ENCODE results near the gene PLEKHF1.

Gene PLEKHF1

GRCh38 chr19:29715701-29716581 is 50.7 kb downstream of the PLEKHF1 start:
- WGBS: 76% methylated on average over 8 of the region's 13 CpGs
- peak overlapping the region; percentile 26 for H2BK15ac ChIP-seq (ENCODE audit: low read depth, poor library complexity, severe bottlenecking)

GRCh38 chr19:29717051-29717450 is 51.8 kb downstream of the PLEKHF1 start:
- H3K18ac ChIP-seq (ENCODE audit: low read depth in 1 of 2, low read length in 2 of 2): no peak overlapping the region
- H3K4me2 ChIP-seq (ENCODE audit: low read length, poor library complexity, severe bottlenecking): no peak overlapping the region
- no peak overlapping the region for H2BK120ac ChIP-seq (ENCODE audit: low read depth, low read length)
- H4K8ac ChIP-seq (ENCODE audit: low read length): no peak overlapping the region
- no peaks in the 10 kb centered on the region for H3K27me3 ChIP-seq (ENCODE audit: control insufficient read depth in 1 of 2, insufficient read depth in 1 of 2, low read length in 2 of 2)
- 95% methylated on average over 13 of the region's 16 CpGs for WGBS
- no peak overlapping the region for H2AFZ ChIP-seq (ENCODE audit: low read depth, low read length)
- DNase-seq: no peak
- no peaks in the 10 kb centered on the region for H3K9me3 ChIP-seq (ENCODE audit: control insufficient read depth, low read length)
- peaks cover 7 to 10% of the 10 kb centered on the region in 2 experiments for H3K36me3 ChIP-seq (ENCODE audit: control insufficient read depth in 1 of 2, insufficient read depth in 2 of 2, low read depth in 1 of 2, low read length in 2 of 2)
- no peak overlapping the region for H2BK15ac ChIP-seq (ENCODE audit: low read depth, poor library complexity, severe bottlenecking)
- H2BK12ac ChIP-seq (ENCODE audit: low read length in 2 of 2): no peak overlapping the region
- H3K9ac ChIP-seq (ENCODE audit: low read length): peak overlapping the region; percentile 45
- no peak overlapping the region for H3K14ac ChIP-seq (ENCODE audit: low read length in 2 of 2)
- H3K23ac ChIP-seq (ENCODE audit: low read length in 2 of 2): no peak overlapping the region
- H3K4me3 ChIP-seq (ENCODE audit: insufficient read depth in 1 of 2, low read depth in 1 of 2, low read length in 2 of 2): no peak overlapping the region
- no peak overlapping the region for H4K91ac ChIP-seq (ENCODE audit: low read length)
- peaks cover 16% of the 10 kb centered on the region for H3K4me1 ChIP-seq (ENCODE audit: control insufficient read depth, insufficient read depth, low read depth, low read length)
- H3K4ac ChIP-seq (ENCODE audit: low read depth in 1 of 2, low read length in 2 of 2): no peak overlapping the region
- H2AK5ac ChIP-seq (ENCODE audit: low read length, severe bottlenecking): no peak overlapping the region
- H3K27ac ChIP-seq (ENCODE audit: low read length, poor library complexity, severe bottlenecking): no peak overlapping the region
- H2BK5ac ChIP-seq (ENCODE audit: low read depth, low read length, poor library complexity, severe bottlenecking): no peak overlapping the region
- peaks cover 18% of the 10 kb centered on the region for H3K79me1 ChIP-seq (replicated peaks; ENCODE audit: low read length, poor library complexity, severe bottlenecking)

More at GRCh38 chr19:29715701-29716581, 50.7 kb downstream of the PLEKHF1 start:
- no peaks in the 10 kb centered on the region for H3K9me3 ChIP-seq (ENCODE audit: control insufficient read depth, low read length)
- peak overlapping the region in 1 of 2 experiments; percentile 45 for H2BK12ac ChIP-seq (ENCODE audit: low read length in 2 of 2)
- H2BK120ac ChIP-seq (ENCODE audit: low read depth, low read length): peak overlapping the region; percentile 98
- H3K79me1 ChIP-seq (replicated peaks; ENCODE audit: low read length, poor library complexity, severe bottlenecking): peaks cover 24% of the 10 kb centered on the region
- H3K14ac ChIP-seq (ENCODE audit: low read length in 2 of 2): peak overlapping the region in 1 of 2 experiments; percentile 61
- H3K27ac ChIP-seq (ENCODE audit: low read length, poor library complexity, severe bottlenecking): peak overlapping the region; percentile 24
- peak overlapping the region; percentile 83 to 97 for H3K4ac ChIP-seq (ENCODE audit: low read depth in 1 of 2, low read length in 2 of 2)
- H3K4me1 ChIP-seq (ENCODE audit: control insufficient read depth, insufficient read depth, low read depth, low read length): peaks cover 16% of the 10 kb centered on the region
- peak overlapping the region; percentile 94 for H4K8ac ChIP-seq (ENCODE audit: low read length)
- H2AFZ ChIP-seq (ENCODE audit: low read depth, low read length): no peak overlapping the region
- H3K9ac ChIP-seq (ENCODE audit: low read length): peak overlapping the region; percentile 92
- peak overlapping the region; percentile 95 for H4K91ac ChIP-seq (ENCODE audit: low read length)
- H3K27me3 ChIP-seq (ENCODE audit: control insufficient read depth in 1 of 2, insufficient read depth in 1 of 2, low read length in 2 of 2): no peaks in the 10 kb centered on the region
- H3K4me2 ChIP-seq (ENCODE audit: low read length, poor library complexity, severe bottlenecking): peak overlapping the region; percentile 79
- peaks cover 7 to 10% of the 10 kb centered on the region in 2 experiments for H3K36me3 ChIP-seq (ENCODE audit: control insufficient read depth in 1 of 2, insufficient read depth in 2 of 2, low read depth in 1 of 2, low read length in 2 of 2)
- H3K18ac ChIP-seq (ENCODE audit: low read depth in 1 of 2, low read length in 2 of 2): peak overlapping the region; percentile 23 to 83
- peak overlapping the region in 1 of 2 experiments; percentile 14 for H3K23ac ChIP-seq (ENCODE audit: low read length in 2 of 2)
- H2BK5ac ChIP-seq (ENCODE audit: low read depth, low read length, poor library complexity, severe bottlenecking): peak overlapping the region; percentile 54
- H3K4me3 ChIP-seq (ENCODE audit: insufficient read depth in 1 of 2, low read depth in 1 of 2, low read length in 2 of 2): peak overlapping the region; percentile 83 to 90
- H2AK5ac ChIP-seq (ENCODE audit: low read length, severe bottlenecking): peak overlapping the region; percentile 83
- DNase-seq: peak; percentile 46

GRCh38 chr19:29724102-29724641 is 58.9 kb downstream of the PLEKHF1 start:
- Histone ChIP-seq H2BK15ac (ENCODE audit: low read depth, poor library complexity, severe bottlenecking) (no peak overlapping the region), H3K4me1 (ENCODE audit: control insufficient read depth, insufficient read depth, low read depth, low read length) (no peaks in the 10 kb centered on the region), H3K23ac (ENCODE audit: low read length in 2 of 2) (peak overlapping the region in 1 of 2 experiments; percentile 83), H2AFZ (ENCODE audit: low read depth, low read length) (peak overlapping the region; percentile 53), H3K27me3 (ENCODE audit: control insufficient read depth in 1 of 2, insufficient read depth in 1 of 2, low read length in 2 of 2) (peaks cover 31 to 57% of the 10 kb centered on the region in 2 experiments), H3K4me2 (ENCODE audit: low read length, poor library complexity, severe bottlenecking) (no peak overlapping the region), H4K91ac (ENCODE audit: low read length) (no peak overlapping the region), H3K4me3 (ENCODE audit: insufficient read depth in 1 of 2, low read depth in 1 of 2, low read length in 2 of 2) (peak overlapping the region in 1 of 2 experiments; percentile 70), H2BK12ac (ENCODE audit: low read length in 2 of 2) (no peak overlapping the region), H3K18ac (ENCODE audit: low read depth in 1 of 2, low read length in 2 of 2) (no peak overlapping the region), H3K27ac (ENCODE audit: low read length, poor library complexity, severe bottlenecking) (no peak overlapping the region), H3K14ac (ENCODE audit: low read length in 2 of 2) (peak overlapping the region in 1 of 2 experiments; percentile 60), H3K36me3 (ENCODE audit: control insufficient read depth in 1 of 2, insufficient read depth in 2 of 2, low read depth in 1 of 2, low read length in 2 of 2) (no peaks in the 10 kb centered on the region), H4K8ac (ENCODE audit: low read length) (peak overlapping the region; percentile 29), H3K79me1 (replicated peaks; ENCODE audit: low read length, poor library complexity, severe bottlenecking) (no peaks in the 10 kb centered on the region), H3K4ac (ENCODE audit: low read depth in 1 of 2, low read length in 2 of 2) (no peak overlapping the region), H2AK5ac (ENCODE audit: low read length, severe bottlenecking) (no peak overlapping the region), H3K9me3 (ENCODE audit: control insufficient read depth, low read length) (no peaks in the 10 kb centered on the region), H2BK120ac (ENCODE audit: low read depth, low read length) (no peak overlapping the region), H3K9ac (ENCODE audit: low read length) (peak overlapping the region; percentile 15), H2BK5ac (ENCODE audit: low read depth, low read length, poor library complexity, severe bottlenecking) (no peak overlapping the region)
- 13% methylated on average over 38 of the region's 39 CpGs for WGBS
- peak; percentile 24 for DNase-seq

- no peak overlapping the region for H2BK15ac ChIP-seq (ENCODE audit: low read depth, poor library complexity, severe bottlenecking)
Observed at GRCh38 chr19:29724746-29725145, 59.5 kb downstream of the PLEKHF1 start.

More at GRCh38 chr19:29724746-29725145, 59.5 kb downstream of the PLEKHF1 start:
- Histone ChIP-seq H2AK5ac (ENCODE audit: low read length, severe bottlenecking) (no peak overlapping the region), H3K9me3 (ENCODE audit: control insufficient read depth, low read length) (no peaks in the 10 kb centered on the region), H2AFZ (ENCODE audit: low read depth, low read length) (no peak overlapping the region), H3K4ac (ENCODE audit: low read depth in 1 of 2, low read length in 2 of 2) (no peak overlapping the region), H4K8ac (ENCODE audit: low read length) (no peak overlapping the region), H3K4me2 (ENCODE audit: low read length, poor library complexity, severe bottlenecking) (no peak overlapping the region), H3K18ac (ENCODE audit: low read depth in 1 of 2, low read length in 2 of 2) (no peak overlapping the region), H3K9ac (ENCODE audit: low read length) (peak overlapping the region; percentile 15), H3K4me1 (ENCODE audit: control insufficient read depth, insufficient read depth, low read depth, low read length) (no peaks in the 10 kb centered on the region), H3K79me1 (replicated peaks; ENCODE audit: low read length, poor library complexity, severe bottlenecking) (no peaks in the 10 kb centered on the region), H3K23ac (ENCODE audit: low read length in 2 of 2) (no peak overlapping the region), H3K36me3 (ENCODE audit: control insufficient read depth in 1 of 2, insufficient read depth in 2 of 2, low read depth in 1 of 2, low read length in 2 of 2) (no peaks in the 10 kb centered on the region), H2BK5ac (ENCODE audit: low read depth, low read length, poor library complexity, severe bottlenecking) (no peak overlapping the region), H3K4me3 (ENCODE audit: insufficient read depth in 1 of 2, low read depth in 1 of 2, low read length in 2 of 2) (peak overlapping the region in 1 of 2 experiments; percentile 70), H2BK120ac (ENCODE audit: low read depth, low read length) (no peak overlapping the region), H2BK12ac (ENCODE audit: low read length in 2 of 2) (no peak overlapping the region), H4K91ac (ENCODE audit: low read length) (no peak overlapping the region), H3K27ac (ENCODE audit: low read length, poor library complexity, severe bottlenecking) (no peak overlapping the region), H3K14ac (ENCODE audit: low read length in 2 of 2) (no peak overlapping the region), H3K27me3 (ENCODE audit: control insufficient read depth in 1 of 2, insufficient read depth in 1 of 2, low read length in 2 of 2) (peaks cover 31 to 63% of the 10 kb centered on the region in 2 experiments)
- DNase-seq: no peak
- WGBS: 77% methylated on average over 14 of the region's 14 CpGs

All from mesenchymal stem cell (in vitro differentiated cells and primary cell).